Measurements from ENCODE around the gene HOXC10. TPM values are rescaled to one million over a fixed set of nuclear protein-coding genes. Genes with fewer than 3 reads are reported as not detected.

The HOXC10 gene
- total RNA-seq, 1 donor from 2014 or later, result not detected

GRCh38 chr12:54031480-54031879 is 46.5 kb downstream of the HOXC10 start:
- intact Hi-C loops (cut with DNase I), result no loop called here
- DNase-seq (no peak), ATAC-seq (ENCODE audit: poor library complexity) (no peak)

- no peak for DNase-seq
- ATAC-seq (ENCODE audit: poor library complexity), result no peak
- intact Hi-C loops (cut with DNase I), result no loop called here
Observed at GRCh38 chr12:54032086-54032619, 47.2 kb downstream of the HOXC10 start.

- peak; percentile 68 for DNase-seq
- peak; percentile 56 for ATAC-seq (ENCODE audit: poor library complexity)
- intact Hi-C loops (cut with DNase I), result no loop called here
Observed at GRCh38 chr12:54032627-54033100, 47.7 kb downstream of the HOXC10 start, which contains the start of gene HOXC5. Gene HOXC5, plus strand, starts transcription at chr12:54033050. Its CDS starts 73 bp downstream, at chr12:54033123.

- DNase-seq, result no peak
- intact Hi-C loops (cut with DNase I), result no loop called here
Observed at GRCh38 chr12:54033106-54033979, 48.4 kb downstream of the HOXC10 start.

GRCh38 chr12:54033980-54034784 is 49.2 kb downstream of the HOXC10 start:
- DNase-seq, result no peak
- intact Hi-C loops (cut with DNase I), result no loop called here
- peak; percentile 47 for ATAC-seq (ENCODE audit: poor library complexity)

More at GRCh38 chr12:54033106-54033979, 48.4 kb downstream of the HOXC10 start:
- peak; percentile 35 for ATAC-seq (ENCODE audit: poor library complexity)

- intact Hi-C loops (cut with DNase I), result no loop called here
- ATAC-seq (ENCODE audit: poor library complexity) (no peak), DNase-seq (no peak)
Observed at GRCh38 chr12:54034785-54035310, 49.9 kb downstream of the HOXC10 start.

- intact Hi-C loops (cut with DNase I), result no loop called here
Observed at GRCh38 chr12:54035568-54036264, 50.8 kb downstream of the HOXC10 start.

GRCh38 chr12:54036620-54037359 is 51.8 kb downstream of the HOXC10 start:
- no peak for DNase-seq
- intact Hi-C loops (cut with DNase I), result no loop called here
- no peak for ATAC-seq (ENCODE audit: poor library complexity)

More at GRCh38 chr12:54035568-54036264, 50.8 kb downstream of the HOXC10 start:
- ATAC-seq (ENCODE audit: poor library complexity), result no peak
- no peak for DNase-seq

- intact Hi-C loops (cut with DNase I), result no loop called here
- ATAC-seq (ENCODE audit: poor library complexity), result no peak
Observed at GRCh38 chr12:54037360-54038283, 52.7 kb downstream of the HOXC10 start.

GRCh38 chr12:54038284-54038870 is 53.4 kb downstream of the HOXC10 start:
- no peak for DNase-seq
- intact Hi-C loops (cut with DNase I), result no loop called here
- no peak for ATAC-seq (ENCODE audit: poor library complexity)

More at GRCh38 chr12:54037360-54038283, 52.7 kb downstream of the HOXC10 start:
- no peak for DNase-seq

- intact Hi-C loops (cut with DNase I), result no loop called here
- DNase-seq (no peak), ATAC-seq (ENCODE audit: poor library complexity) (no peak)
Observed at GRCh38 chr12:54038871-54039414, 54.0 kb downstream of the HOXC10 start.

GRCh38 chr12:54039417-54040147 is 54.6 kb downstream of the HOXC10 start:
- DNase-seq (peak; percentile 55), ATAC-seq (ENCODE audit: poor library complexity) (peak; percentile 63)
- intact Hi-C loops (cut with DNase I), result no loop called here
